ENCODE results near the gene RNF186. TPM values are rescaled to one million over a fixed set of nuclear protein-coding genes. Genes with fewer than 3 reads are reported as not detected.

RNF186 gene
- total RNA-seq, 1 experiment from 2014 or later = not detected

- no TSS peak for BruUV-seq (replicated peaks)
- H3K4me3 Mint-ChIP-seq (ENCODE audit: unreplicated experiment) = no peak overlapping the region
- ChIA-PET POLR2A (no interaction called here), CTCF (no interaction called here)
- H3K27ac Mint-ChIP-seq (ENCODE audit: low read depth, unreplicated experiment) = no peak overlapping the region
- TF ChIP-seq CTCF (IDR thresholded peaks at IDR 0.05; ENCODE audit: unreplicated experiment) = no peak
- intact Hi-C loops (cut with micrococcal nuclease) = no loop called here
- no peaks in the 10 kb centered on the region for H3K27me3 Mint-ChIP-seq (ENCODE audit: insufficient read depth, unreplicated experiment)
- H3K4me1 Mint-ChIP-seq (ENCODE audit: insufficient read depth, unreplicated experiment) = no peaks in the 10 kb centered on the region
- peaks cover 4% of the 10 kb centered on the region for H3K36me3 Mint-ChIP-seq (ENCODE audit: insufficient read depth, unreplicated experiment)
- no peaks in the 10 kb centered on the region for H3K9me3 Mint-ChIP-seq (ENCODE audit: unreplicated experiment)
- DNase-seq (ENCODE audit: unreplicated experiment) = no peak
These were observed 43.7 kb downstream of the RNF186 start for GRCh38 chr1:19771350-19771749.

- Mint-ChIP-seq H3K36me3 (ENCODE audit: insufficient read depth, unreplicated experiment) (peaks cover 10% of the 10 kb centered on the region), H3K27ac (ENCODE audit: low read depth, unreplicated experiment) (no peak overlapping the region), H3K4me1 (ENCODE audit: insufficient read depth, unreplicated experiment) (peaks cover 7% of the 10 kb centered on the region), H3K4me3 (ENCODE audit: unreplicated experiment) (no peak overlapping the region), H3K9me3 (ENCODE audit: unreplicated experiment) (no peaks in the 10 kb centered on the region), H3K27me3 (ENCODE audit: insufficient read depth, unreplicated experiment) (no peaks in the 10 kb centered on the region)
- ChIA-PET POLR2A (no interaction called here), CTCF (interaction anchor here (0.6 to 1.0 kb wide), 2 partner anchors 9 to 66 kb away, joined by 4 read pairs; no protein-coding TSS in a partner anchor)
- intact Hi-C loops (cut with micrococcal nuclease) = no loop called here
- no peak for TF ChIP-seq CTCF (IDR thresholded peaks at IDR 0.05; ENCODE audit: unreplicated experiment)
- no TSS peak for BruUV-seq (replicated peaks)
- no peak for DNase-seq (ENCODE audit: unreplicated experiment)
These were observed 44.5 kb downstream of the RNF186 start for GRCh38 chr1:19770436-19771190.

DNA sequence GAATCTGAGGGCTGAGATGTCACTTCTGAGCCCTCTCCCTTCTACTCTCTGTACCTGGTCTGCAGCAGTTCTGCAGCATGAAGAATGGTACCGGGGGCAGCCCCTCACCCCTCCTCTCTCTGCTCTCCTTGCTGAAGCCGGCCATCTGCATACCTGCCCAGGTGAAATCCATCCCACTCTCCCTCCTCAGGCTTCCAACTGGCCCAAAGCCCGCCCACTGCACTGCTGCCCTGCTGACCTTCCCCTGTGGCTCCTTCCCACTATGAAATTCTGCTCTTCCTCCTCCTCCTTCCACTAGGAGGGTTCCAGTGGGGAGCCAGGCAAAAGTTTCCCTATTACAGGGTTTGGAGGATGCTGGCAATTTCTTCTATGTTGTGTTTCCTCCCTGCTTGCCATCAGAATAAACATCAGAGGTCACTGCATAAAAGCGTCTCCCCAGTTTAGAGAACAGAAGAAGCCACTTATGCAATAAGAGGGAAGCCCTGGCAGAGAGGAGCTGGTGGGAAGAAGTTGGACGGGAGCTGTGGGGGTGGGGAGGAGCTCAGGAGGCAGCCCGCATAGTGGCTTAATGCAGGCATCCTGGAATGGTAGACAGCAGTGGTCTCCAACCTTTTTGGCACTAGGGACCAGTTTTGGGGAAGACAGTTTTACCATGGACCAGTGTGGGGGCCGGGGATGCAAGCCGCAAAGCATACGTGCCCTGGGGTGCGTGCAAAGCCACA lies 45.7 kb downstream of the RNF186 start:
- intact Hi-C loops (cut with micrococcal nuclease) = no loop called here
- no peak for DNase-seq (ENCODE audit: unreplicated experiment)
- POLR2A ChIA-PET = no interaction called here
- Mint-ChIP-seq H3K4me3 (ENCODE audit: unreplicated experiment) (no peak overlapping the region), H3K9me3 (ENCODE audit: unreplicated experiment) (no peaks in the 10 kb centered on the region), H3K36me3 (ENCODE audit: insufficient read depth, unreplicated experiment) (peaks cover 20% of the 10 kb centered on the region), H3K27me3 (ENCODE audit: insufficient read depth, unreplicated experiment) (no peaks in the 10 kb centered on the region), H3K4me1 (ENCODE audit: insufficient read depth, unreplicated experiment) (peaks cover 14% of the 10 kb centered on the region), H3K27ac (ENCODE audit: low read depth, unreplicated experiment) (no peak overlapping the region)
- no TSS peak for BruUV-seq (replicated peaks)
- CTCF ChIA-PET = interaction anchor here (0.6 kb wide), 1 partner anchor 65 kb away, joined by 4 read pairs; no protein-coding TSS in a partner anchor
- TF ChIP-seq CTCF (IDR thresholded peaks at IDR 0.05; ENCODE audit: unreplicated experiment) = no peak

- Mint-ChIP-seq H3K36me3 (ENCODE audit: insufficient read depth, unreplicated experiment) (peaks cover 18% of the 10 kb centered on the region), H3K27me3 (ENCODE audit: insufficient read depth, unreplicated experiment) (no peaks in the 10 kb centered on the region), H3K27ac (ENCODE audit: low read depth, unreplicated experiment) (no peak overlapping the region), H3K4me1 (ENCODE audit: insufficient read depth, unreplicated experiment) (peaks cover 14% of the 10 kb centered on the region), H3K4me3 (ENCODE audit: unreplicated experiment) (no peak overlapping the region), H3K9me3 (ENCODE audit: unreplicated experiment) (no peaks in the 10 kb centered on the region)
- TF ChIP-seq CTCF (IDR thresholded peaks at IDR 0.05; ENCODE audit: unreplicated experiment) = no peak
- POLR2A ChIA-PET = no interaction called here
- CTCF ChIA-PET = no interaction called here
- intact Hi-C loops (cut with micrococcal nuclease) = no loop called here
- no peak for DNase-seq (ENCODE audit: unreplicated experiment)
- no TSS peak for BruUV-seq (replicated peaks)
These were observed 46.5 kb downstream of the RNF186 start for GRCh38 chr1:19768353-19769210.
